ENCODE measurements around the gene CSNK2A1.

CSNK2A1 gene

DNA sequence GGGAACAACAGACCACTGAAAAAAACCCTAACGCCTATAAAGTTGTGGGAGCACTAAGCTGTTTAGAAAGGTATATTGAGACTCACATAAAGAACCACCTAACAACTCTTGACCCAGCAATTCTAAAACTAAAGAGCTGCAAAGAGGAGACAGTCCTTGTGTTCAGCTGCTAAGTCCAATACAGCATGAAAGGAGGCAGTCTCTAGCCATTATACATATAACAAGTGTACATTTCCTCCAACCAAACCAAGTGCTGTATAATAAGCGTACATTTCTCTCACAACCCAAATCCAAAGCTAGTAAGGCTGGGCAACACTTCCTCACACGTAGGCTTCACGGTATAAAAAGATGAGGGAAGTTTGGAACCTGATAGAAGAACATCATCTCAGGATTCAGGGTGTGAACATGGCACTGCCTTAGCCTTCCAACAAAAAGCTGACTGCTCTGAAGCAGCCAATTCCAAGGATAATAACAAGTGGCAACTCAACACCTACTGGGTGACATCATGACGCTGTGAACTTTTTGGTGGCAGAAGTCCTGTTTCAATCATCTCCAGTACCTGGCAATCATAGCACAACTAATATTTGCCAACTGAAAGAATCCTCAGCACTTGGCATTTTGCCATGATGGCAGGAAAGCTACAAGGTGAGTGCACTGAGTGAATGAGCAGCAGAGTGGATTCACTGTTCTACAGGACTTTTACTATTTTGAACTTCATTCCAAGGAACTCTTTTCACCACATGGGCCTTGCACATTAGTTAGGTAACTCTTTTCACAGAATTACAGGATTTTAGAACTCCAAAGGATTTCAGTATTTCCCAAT lies 97.9 kb downstream of the CSNK2A1 start:
- no peak for DNase-seq

- no peak for DNase-seq
Observed at GRCh38 chr20:444862-445426, 98.6 kb downstream of the CSNK2A1 start.

GRCh38 chr20:444117-444516 lies 99.5 kb downstream of the CSNK2A1 start:
- no peak for DNase-seq

DNA sequence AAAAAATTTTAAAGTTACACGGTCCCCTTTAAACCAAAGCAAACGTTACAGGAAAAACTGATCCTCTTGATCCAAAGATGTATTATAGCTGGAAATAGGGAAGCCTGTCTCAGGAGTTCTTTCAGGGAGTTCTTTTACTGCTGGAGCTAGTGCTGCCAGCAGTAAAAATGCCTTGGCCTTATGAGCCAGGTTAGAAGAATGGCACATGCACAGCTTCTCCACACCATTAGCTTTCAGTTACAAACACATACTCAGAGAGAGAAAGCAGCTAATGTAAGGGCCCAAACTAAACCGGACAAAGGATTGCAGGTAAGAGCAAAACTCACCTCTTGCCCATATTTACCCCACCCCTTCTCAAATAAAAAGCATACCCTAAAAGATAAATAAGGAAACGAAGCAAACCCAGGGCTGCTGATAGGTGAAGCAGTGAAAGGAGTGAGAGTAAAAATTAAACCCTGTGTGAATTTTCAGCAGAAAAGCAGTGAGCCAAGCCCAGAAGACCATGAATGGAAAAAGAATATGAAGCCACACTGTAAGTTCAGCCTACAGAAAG lies 100.3 kb downstream of the CSNK2A1 start:
- DNase-seq, result no peak

- DNase-seq, result no peak
Observed at GRCh38 chr20:440636-441035, 103.0 kb downstream of the CSNK2A1 start.

- DNase-seq, result no peak
Observed at GRCh38 chr20:440148-440547, 103.4 kb downstream of the CSNK2A1 start.

GRCh38 chr20:438571-439469 lies 104.8 kb downstream of the CSNK2A1 start:
- peak; percentile 82 for DNase-seq

DNA sequence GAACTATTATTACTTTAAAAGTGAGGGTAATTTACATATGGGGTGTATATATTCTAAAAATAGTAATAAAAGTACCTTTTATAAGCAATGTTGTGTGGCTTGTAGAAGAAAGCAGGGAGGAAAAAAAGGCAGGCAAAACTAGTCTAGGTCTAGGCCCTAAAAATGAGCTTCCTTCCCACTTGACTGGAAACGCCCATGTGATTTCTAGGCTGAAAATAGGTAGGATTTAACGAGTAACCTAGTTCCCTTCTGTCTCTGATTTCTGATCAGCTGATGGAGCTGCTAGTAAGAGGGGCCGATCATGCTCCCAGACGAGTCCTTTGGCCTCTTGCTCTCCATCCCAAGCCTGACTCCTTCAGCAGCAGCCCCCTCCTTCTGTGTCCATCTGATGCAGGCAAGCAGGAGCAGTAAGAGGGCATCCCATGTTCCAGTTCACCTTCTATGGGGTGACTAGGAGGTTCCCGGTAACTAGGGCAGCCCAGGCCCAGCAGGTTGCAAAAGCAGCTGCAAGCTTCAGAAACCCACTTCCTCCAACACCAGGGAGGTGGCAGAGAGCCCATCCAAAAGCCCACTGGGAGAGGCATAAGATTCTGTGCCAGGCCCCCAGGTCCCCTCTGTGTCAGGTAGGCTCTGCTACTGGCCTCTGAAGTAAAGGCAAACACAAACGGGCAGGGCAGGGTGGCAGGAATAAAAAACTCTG lies 105.7 kb downstream of the CSNK2A1 start:
- peak; percentile 39 for DNase-seq

DNA sequence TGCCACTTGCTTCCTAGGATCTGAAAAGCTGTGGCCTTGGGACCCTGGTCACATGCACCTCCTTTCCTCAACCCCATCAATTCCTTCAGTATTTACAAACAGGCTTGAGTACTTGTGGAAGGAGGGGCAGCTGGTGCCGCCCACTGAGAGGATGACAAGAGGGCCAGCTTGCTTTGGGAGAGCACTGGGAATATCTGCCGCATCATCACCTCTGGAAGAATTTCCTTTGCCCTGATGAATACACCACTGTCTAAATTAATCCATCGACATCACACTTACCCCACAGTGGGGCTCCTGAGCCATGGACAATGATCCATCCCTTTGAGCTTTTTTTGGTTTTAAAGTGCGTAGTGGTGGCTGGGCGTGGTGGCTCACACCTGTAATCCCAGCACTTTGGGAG lies 107.1 kb downstream of the CSNK2A1 start:
- no peak for DNase-seq

DNA sequence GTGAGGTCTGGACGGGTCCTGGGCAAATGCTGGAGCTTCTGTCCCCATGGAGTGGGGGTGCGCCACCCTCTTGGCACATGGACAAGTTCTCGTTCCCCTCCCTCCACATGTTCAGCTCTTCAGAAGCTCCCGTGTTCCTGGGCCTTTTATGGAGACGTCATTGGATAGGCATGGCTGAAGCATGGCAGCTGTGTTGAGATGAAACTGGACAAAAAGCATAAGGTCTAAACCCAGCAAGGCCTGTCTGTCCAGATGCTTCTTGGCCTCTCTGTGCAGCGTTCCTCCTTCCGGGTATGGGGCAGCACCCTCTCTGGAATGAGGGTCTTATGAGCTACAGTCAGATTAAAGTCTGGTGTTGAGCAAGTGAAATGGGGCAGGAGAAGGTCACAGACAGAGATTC lies 108.0 kb downstream of the CSNK2A1 start:
- no peak for DNase-seq

DNA sequence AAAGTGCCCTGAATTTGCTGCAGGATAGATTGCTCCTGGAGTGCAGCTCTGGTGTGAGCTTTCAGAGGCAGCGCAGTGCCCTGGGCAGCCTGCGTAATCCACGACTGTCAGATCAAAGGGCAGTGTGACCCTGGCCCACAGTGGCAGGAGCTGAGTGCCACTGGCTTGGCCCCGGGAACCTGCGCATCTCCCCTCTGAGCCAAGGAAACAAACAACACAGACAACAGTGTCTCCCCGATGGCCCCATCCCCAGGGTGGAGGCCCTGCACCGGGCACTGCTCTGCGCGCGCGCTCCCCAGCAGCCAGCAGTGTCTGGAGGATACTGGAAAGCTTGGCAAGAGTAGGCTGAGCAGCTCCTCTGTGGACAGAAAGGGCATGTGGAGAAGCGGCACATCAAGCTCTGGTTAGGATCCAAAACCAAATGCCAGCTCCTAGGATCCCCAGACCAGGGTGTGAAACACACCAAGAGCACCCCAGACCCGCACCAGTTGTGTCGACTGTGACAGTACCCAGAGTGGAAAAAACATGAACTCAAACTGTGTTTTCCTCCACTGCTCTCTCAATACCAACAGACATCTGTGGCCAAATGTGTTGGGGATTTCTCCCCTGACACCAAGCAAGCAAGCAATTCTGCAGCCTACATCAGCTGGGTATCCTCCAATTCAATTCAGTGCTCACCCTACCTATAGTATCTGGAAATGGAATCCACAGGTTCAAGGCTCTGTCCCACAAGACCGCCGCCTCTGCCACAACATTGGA lies 108.8 kb downstream of the CSNK2A1 start:
- no peak for DNase-seq

DNA sequence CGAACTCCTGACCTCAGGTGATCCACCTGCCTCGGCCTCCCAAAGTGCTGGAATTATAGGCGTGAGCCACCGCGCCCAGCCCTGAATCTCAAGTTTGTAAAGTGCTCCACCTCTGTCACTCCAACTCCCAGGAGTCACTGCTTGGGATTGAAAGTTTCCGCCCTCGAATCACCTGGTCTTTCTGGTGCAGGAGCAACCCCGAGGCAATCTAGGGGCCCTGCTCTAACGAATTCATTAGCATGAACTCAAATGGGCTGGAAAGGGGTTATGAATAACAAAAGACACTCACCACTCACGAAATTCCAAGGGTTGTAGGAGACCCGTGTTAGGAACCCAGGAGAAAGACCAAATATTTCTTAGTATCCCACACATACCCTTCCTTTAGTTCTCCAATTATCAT lies 109.4 kb downstream of the CSNK2A1 start:
- DNase-seq, result no peak

DNA sequence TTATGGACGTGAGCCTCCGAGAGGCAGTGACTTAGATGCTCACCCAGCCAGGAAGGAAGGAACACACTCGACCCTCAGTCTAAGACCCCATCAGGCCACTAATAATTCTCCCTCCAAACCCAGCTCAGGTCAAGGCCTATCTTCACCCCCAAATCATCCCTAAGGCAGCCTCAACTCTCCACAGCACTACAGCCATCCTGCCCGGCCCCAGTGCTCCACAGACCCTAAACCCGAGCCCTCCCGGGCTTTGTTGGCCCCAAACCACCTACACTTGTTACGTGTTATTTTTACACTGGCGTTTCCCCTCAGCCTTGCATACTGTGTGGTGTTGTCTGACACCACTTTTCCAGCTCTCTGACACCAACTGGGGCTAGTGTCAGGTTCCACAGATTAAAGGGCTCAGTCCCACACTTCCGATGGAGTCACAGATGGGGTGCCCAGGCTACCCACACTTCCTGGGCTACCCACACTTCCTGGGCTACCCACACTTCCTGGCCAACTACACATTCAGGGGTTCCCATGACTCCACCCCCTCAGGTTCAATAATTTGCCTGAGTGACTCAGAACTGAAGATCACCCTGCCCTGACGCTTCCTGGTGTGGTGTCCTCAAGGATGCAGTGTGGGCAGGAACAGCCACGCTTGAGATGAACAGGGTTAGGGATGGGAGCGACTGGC lies 110.2 kb downstream of the CSNK2A1 start:
- peak; percentile 25 for DNase-seq

GRCh38 chr20:432677-433299 lies 110.8 kb downstream of the CSNK2A1 start:
- no peak for DNase-seq

GRCh38 chr20:432208-432607 lies 111.4 kb downstream of the CSNK2A1 start:
- DNase-seq, result no peak

DNA sequence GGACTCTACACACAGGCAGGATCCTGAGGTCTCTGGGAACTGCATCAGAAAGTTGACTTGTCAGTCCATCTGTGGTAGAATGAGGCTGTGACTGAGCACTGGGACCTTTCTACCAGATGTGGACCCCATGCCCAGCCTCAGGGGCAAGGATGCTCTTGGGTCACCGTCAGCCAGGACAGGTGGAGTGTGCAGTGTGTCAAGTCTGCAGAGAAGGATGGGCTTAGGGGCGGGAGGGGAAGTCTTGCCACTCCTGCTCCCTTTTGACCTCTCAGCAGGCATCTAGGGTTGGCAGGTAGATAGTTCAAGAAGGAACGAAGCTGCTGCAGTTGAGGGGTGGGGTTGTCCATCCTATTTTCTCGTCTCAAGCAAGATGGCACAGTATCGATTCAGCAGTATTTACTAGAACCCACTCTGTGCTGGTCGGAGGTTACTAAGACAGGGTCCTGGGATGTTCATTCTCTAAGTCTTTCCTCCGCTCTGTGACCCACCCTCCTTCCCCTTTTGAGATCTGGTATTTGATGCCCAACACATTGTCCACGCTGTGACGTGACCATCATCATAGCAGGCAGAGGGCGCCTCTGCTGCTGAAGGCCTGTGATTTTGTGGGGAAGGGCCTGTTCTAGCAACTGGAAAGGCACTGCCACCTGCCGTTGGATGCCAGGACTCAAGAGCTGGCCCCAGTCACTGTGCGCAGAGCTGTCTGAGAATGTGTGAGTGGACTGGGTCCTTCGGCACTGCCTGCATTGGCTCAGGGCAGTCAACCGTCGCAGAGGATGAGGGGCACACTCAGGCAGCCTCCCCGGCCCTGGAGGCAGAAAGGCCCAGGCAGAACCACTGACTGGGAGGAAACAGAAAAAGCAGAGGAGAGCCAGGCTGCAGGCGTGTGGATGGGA lies 112.3 kb downstream of the CSNK2A1 start:
- DNase-seq, result peak; percentile 46

DNA sequence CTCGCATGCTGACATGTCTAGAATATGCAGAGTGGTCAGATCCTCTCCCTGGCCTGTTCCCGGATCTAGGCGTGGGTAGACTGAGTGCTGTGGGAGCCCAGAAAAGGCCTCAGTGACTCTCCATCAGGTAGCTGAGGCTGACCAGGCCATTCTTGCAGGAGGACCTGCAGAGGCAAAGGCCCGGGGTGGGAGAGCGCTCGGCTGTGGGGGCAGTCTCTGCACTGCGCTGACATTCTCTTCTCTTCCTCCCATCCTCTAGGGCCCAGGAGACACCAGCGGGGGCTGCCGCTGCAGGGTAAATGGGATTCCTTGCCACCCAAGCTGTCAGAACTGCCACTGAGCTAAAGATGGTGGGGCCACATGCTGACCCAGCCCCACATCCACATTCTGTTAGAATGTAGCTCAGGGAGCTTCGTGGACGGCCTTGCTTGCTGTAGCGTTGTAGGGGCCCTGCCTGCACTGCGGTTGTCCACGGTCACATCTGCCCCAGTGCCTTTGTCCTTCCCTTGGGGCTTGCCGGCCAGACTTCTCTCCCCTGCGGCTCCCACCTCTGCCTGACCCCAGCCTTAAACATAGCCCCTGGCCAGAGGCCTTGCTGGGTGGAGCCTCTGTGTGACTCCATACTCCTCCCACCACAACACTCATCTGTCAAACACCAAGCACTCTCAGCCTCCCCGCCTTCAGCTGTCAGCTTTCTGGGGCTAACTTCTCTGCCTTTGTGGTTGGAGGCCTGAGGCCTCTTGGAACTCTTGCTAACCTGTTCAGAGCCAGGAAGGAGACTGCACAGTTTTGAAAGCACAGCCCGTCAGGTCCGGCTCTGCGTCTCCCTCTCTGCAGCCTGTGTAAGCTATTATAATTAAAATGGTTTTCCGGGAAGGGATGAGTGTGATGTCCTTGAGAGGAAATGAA lies 113.2 kb downstream of the CSNK2A1 start:
- DNase-seq, result no peak

DNA sequence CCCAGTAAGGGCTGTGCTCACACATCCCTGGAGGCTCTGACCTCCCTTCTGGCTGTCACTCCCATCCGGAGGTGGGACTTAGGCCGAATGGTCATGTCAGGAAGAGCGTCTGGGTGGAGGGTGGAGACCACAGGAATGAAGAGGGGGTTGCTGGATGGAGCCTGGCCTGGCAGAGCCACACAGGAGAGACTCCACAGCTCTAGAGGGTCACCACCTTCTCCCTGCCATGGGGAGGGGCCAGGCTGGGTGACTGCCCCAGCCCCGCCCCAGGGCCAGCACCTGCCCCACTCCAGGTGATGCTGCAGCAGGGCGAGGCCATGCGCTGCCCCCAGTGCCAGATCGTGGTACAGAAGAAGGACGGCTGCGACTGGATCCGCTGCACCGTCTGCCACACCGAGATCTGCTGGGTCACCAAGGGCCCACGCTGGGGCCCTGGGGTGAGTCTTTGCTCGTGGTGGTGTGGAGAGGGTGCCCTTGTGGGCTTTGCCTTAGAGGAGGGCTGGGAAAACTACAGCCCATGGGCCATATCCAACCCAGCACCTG lies 114.9 kb downstream of the CSNK2A1 start:
- DNase-seq, result no peak

Measured in MV-4-11 (cell line).